ENCODE results near the gene SFTA2. TPM values are rescaled to one million over a fixed set of nuclear protein-coding genes. Genes with fewer than 3 reads are reported as not detected.

The SFTA2 gene
- total RNA-seq, 1 experiment from 2014 or later, result not detected

DNA sequence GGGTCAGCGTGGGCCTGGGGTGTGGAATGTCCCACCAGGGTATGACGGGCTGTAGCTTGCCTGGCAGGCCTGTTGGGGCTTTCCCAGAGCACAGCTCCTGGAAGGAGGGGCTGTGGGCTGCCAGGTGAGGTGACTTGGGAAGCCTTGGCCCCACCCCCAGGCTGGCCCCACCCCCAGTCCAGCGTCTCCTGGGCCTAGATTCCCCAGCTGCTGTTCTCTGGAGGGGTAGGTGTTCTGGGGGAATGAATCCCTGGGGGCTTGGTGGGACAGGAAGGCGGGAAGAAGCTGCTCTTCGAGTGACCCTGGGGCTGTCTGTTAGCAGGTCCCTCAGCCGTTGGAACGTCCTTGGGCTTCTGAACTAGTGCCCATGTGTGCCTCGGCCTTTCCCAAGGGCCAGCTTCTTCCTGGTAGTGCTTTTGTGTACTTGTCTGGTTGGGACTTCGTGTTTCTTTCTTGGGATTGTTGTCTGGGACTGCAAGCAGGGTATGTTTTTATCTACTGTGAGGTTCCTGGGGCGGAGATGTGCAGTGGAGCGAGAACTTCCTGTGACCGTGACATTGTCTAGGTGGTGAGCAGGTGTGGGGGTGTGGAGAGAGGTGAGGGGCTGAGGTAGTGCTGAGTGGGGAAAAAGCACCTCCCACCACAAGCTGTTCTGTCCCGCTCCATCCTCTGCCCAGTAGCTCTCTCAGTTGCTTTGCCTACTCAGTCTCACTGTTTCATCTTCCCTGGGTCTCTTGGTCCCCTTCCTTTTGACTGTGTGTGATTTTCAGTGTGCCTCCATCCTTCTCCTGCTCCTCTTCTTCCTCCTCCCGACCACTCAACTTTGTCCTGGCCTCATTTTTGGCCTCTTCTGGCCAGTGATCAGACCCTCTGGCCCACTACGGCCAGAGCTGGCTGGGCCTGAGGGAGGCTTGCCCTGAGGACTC lies 48.9 kb downstream of the SFTA2 start:
- no peak for DNase-seq (ENCODE audit: low spot score)
- no peaks in the 10 kb centered on the region for H3K9me3 ChIP-seq (ENCODE audit: low read depth, low read length, poor library complexity, severe bottlenecking)
- peak overlapping the region; percentile 72 for H3K4me3 ChIP-seq (ENCODE audit: low read depth, low read length, poor library complexity, severe bottlenecking)
- no peaks in the 10 kb centered on the region for H3K36me3 ChIP-seq (ENCODE audit: insufficient read depth, low read length, poor library complexity, severe bottlenecking)
- TF ChIP-seq, protein P1, sequence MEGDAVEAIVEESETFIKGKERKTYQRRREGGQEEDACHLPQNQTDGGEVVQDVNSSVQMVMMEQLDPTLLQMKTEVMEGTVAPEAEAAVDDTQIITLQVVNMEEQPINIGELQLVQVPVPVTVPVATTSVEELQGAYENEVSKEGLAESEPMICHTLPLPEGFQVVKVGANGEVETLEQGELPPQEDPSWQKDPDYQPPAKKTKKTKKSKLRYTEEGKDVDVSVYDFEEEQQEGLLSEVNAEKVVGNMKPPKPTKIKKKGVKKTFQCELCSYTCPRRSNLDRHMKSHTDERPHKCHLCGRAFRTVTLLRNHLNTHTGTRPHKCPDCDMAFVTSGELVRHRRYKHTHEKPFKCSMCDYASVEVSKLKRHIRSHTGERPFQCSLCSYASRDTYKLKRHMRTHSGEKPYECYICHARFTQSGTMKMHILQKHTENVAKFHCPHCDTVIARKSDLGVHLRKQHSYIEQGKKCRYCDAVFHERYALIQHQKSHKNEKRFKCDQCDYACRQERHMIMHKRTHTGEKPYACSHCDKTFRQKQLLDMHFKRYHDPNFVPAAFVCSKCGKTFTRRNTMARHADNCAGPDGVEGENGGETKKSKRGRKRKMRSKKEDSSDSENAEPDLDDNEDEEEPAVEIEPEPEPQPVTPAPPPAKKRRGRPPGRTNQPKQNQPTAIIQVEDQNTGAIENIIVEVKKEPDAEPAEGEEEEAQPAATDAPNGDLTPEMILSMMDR (conservative IDR thresholded peaks at IDR 0.05; ENCODE audit: low read depth, low read length), result no peak
- no peak for TF ChIP-seq EZH2 (IDR thresholded peaks at IDR 0.05; ENCODE audit: borderline replicate concordance, low read depth, low read length, poor library complexity, severe bottlenecking)
- peak overlapping the region; percentile 64 for H3K27ac ChIP-seq (ENCODE audit: low read depth, low read length, poor library complexity, severe bottlenecking)
- BruUV-seq (replicated peaks), result no TSS peak
- intact Hi-C loops (cut with micrococcal nuclease; ENCODE audit: unreplicated experiment), result loop anchor here (10.0 kb wide), 1 partner anchor 328 kb away; the partner anchor contains the start of genes GNL1 and PRR3
- CTCF ChIA-PET, result interaction anchor here (0.5 to 0.7 kb wide), 3 partner anchors 53 to 268 kb away, joined by 3 to 4 read pairs (median 3); no protein-coding TSS in a partner anchor
- POLR2A ChIA-PET (ENCODE audit: low non-redundant PET), result interaction anchor here (0.6 kb wide), 1 partner anchor 155 kb away, joined by 3 read pairs; no protein-coding TSS in a partner anchor
- H3K4me1 ChIP-seq (ENCODE audit: insufficient read depth, low read length, poor library complexity, severe bottlenecking), result peaks cover 41% of the 10 kb centered on the region
- H3K27me3 ChIP-seq (replicated peaks; ENCODE audit: insufficient read depth, low read depth, low read length, poor library complexity), result no peaks in the 10 kb centered on the region

DNA sequence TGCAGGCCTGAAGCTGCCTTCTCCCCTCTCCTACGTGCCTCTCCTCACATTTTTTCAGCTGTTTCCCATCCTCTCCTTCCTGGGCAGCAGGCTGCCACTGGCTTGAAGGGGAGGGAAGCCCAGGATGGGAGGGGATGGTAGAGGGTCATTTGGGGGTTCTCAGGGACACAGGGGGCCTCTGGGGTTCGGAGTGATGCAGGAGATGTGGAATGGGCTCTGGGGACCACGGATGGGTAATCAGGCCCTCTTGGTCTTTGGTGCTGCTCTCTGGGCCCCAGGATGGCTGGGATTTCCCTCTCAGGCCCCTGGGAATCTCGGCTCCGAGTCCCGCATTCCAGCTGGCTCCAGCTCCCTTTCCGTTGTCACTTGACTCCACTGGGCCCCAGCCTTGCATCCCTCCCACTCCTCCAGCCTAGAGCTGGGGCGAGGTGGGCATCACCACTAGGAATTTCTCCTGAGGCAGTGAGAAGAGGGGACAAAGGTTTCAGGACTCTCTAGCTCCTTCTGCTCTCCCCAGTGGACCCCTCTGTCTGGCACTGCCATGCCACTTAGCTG lies 49.7 kb downstream of the SFTA2 start:
- TF ChIP-seq EZH2 (IDR thresholded peaks at IDR 0.05; ENCODE audit: borderline replicate concordance, low read depth, low read length, poor library complexity, severe bottlenecking), result no peak
- TF ChIP-seq, protein P1 (conservative IDR thresholded peaks at IDR 0.05; ENCODE audit: low read depth, low read length), result no peak
- no peak overlapping the region for H3K4me3 ChIP-seq (ENCODE audit: low read depth, low read length, poor library complexity, severe bottlenecking)
- H3K9me3 ChIP-seq (ENCODE audit: low read depth, low read length, poor library complexity, severe bottlenecking), result no peaks in the 10 kb centered on the region
- ChIA-PET CTCF (interaction anchor here (0.6 to 0.7 kb wide), 3 partner anchors 12 to 267 kb away, joined by 3 to 4 read pairs (median 4); no protein-coding TSS in a partner anchor), POLR2A (ENCODE audit: low non-redundant PET) (no interaction called here)
- H3K36me3 ChIP-seq (ENCODE audit: insufficient read depth, low read length, poor library complexity, severe bottlenecking), result no peaks in the 10 kb centered on the region
- H3K4me1 ChIP-seq (ENCODE audit: insufficient read depth, low read length, poor library complexity, severe bottlenecking), result peaks cover 34% of the 10 kb centered on the region
- intact Hi-C loops (cut with micrococcal nuclease; ENCODE audit: unreplicated experiment), result loop anchor here (10.0 kb wide), 1 partner anchor 327 kb away; the partner anchor contains the start of genes GNL1 and PRR3
- no peak overlapping the region for H3K27ac ChIP-seq (ENCODE audit: low read depth, low read length, poor library complexity, severe bottlenecking)
- no peak for DNase-seq (ENCODE audit: low spot score)
- no peaks in the 10 kb centered on the region for H3K27me3 ChIP-seq (replicated peaks; ENCODE audit: insufficient read depth, low read depth, low read length, poor library complexity)
- no TSS peak for BruUV-seq (replicated peaks)

DNA sequence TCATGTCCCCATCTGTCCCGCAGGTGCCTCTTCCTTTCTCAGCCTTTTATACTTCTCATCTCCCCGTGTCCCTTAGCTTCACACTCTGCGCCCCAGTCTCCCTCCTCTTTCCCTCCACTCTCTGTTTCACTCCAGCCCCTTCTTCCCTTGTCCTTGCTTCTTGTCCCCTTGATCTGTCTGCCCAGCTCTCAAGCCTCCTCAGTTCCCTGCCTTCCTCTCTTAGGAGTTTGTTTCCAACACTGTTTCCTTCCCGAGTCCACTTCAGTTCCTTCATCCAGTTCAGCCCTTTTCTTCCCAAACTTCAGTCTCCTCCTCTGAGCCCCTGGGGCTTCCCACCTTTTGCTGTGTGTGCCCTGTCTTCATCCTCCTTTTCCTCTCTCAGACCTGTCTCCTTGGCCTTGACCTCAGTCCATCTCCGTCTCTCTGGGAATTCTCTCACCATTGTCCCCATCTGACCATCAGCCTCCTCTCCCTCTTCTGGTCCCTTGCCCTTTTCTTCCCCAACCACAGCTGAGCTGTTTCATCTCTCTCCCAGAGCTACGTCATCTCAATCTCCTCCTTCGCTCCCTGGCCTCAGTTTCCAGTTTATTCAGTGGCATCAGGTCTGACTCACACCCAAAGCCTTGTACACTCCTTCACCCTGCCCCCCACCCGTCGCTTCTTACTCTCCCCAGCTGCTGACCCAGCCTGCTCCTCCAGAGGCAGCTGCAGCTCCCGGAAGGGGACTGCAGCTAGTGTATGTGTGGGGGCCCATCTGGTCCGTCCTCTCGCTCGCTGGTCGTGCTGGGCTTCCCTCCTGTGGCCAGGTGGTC lies 50.4 kb downstream of the SFTA2 start:
- H3K4me1 ChIP-seq (ENCODE audit: insufficient read depth, low read length, poor library complexity, severe bottlenecking), result peaks cover 27% of the 10 kb centered on the region
- H3K27me3 ChIP-seq (replicated peaks; ENCODE audit: insufficient read depth, low read depth, low read length, poor library complexity), result no peaks in the 10 kb centered on the region
- no peaks in the 10 kb centered on the region for H3K9me3 ChIP-seq (ENCODE audit: low read depth, low read length, poor library complexity, severe bottlenecking)
- H3K27ac ChIP-seq (ENCODE audit: low read depth, low read length, poor library complexity, severe bottlenecking), result no peak overlapping the region
- TF ChIP-seq, protein P1 (conservative IDR thresholded peaks at IDR 0.05; ENCODE audit: low read depth, low read length), result no peak
- no peak for TF ChIP-seq EZH2 (IDR thresholded peaks at IDR 0.05; ENCODE audit: borderline replicate concordance, low read depth, low read length, poor library complexity, severe bottlenecking)
- H3K36me3 ChIP-seq (ENCODE audit: insufficient read depth, low read length, poor library complexity, severe bottlenecking), result no peaks in the 10 kb centered on the region
- no TSS peak for BruUV-seq (replicated peaks)
- ChIA-PET POLR2A (ENCODE audit: low non-redundant PET) (interaction anchor here (0.5 to 0.6 kb wide), 2 partner anchors 69 to 165 kb away, joined by 3 to 4 read pairs; partner anchors contain the start of gene MDC1), CTCF (interaction anchor here (0.6 to 1.2 kb wide), 3 partner anchors 13 to 250 kb away, joined by 3 to 4 read pairs (median 3); no protein-coding TSS in a partner anchor)
- no peak overlapping the region for H3K4me3 ChIP-seq (ENCODE audit: low read depth, low read length, poor library complexity, severe bottlenecking)
- DNase-seq (ENCODE audit: low spot score), result no peak
- intact Hi-C loops (cut with micrococcal nuclease; ENCODE audit: unreplicated experiment), result loop anchor here (10.0 kb wide), 1 partner anchor 327 kb away; the partner anchor contains the start of genes GNL1 and PRR3

Measured in A673 (cell line).